ENCODE data around the gene MAGEC2.

- TF ChIP-seq CTCF (IDR thresholded peaks at IDR 0.05) (no peak), POLR2A (IDR thresholded peaks at IDR 0.05) (no peak)
Observed at GRCh38 chrX:142186103-142186502, 19.0 kb downstream of the MAGEC2 start.
